NCI-H1048 (cell line): ENCODE measurements around the gene GM2A.
"Not testable (repeated sequence)": the region's sequence is repeated elsewhere in the genome, so short reads cannot be mapped to it uniquely, and the experiment has no call there.

Experiments used
- DNase-seq: peaks from one replicate; lab custom pipeline; 2025; lab: John Stamatoyannopoulos, UW

Gene GM2A

GRCh38 chr5:151253605-151253950 lies 593 bp downstream of the GM2A start:
- DNase-seq, result no peak

GRCh38 chr5:151254556-151254955 lies 1.6 kb downstream of the GM2A start:
- no peak for DNase-seq

- DNase-seq, result not testable (repeated sequence)
Observed at GRCh38 chr5:151254990-151255389, 2.0 kb downstream of the GM2A start.

- DNase-seq, result no peak
Observed at GRCh38 chr5:151255621-151256286, 2.8 kb downstream of the GM2A start.

GRCh38 chr5:151257731-151258181 lies 4.8 kb downstream of the GM2A start:
- no peak for DNase-seq

GRCh38 chr5:151258201-151258611 lies 5.2 kb downstream of the GM2A start:
- no peak for DNase-seq

- no peak for DNase-seq
Observed at GRCh38 chr5:151258816-151259215, 5.8 kb downstream of the GM2A start.

GRCh38 chr5:151259931-151260330 lies 6.9 kb downstream of the GM2A start:
- DNase-seq, result no peak

- no peak for DNase-seq
Observed at GRCh38 chr5:151262532-151262931, 9.5 kb downstream of the GM2A start.

GRCh38 chr5:151264113-151264512 lies 11.1 kb downstream of the GM2A start:
- no peak for DNase-seq

- DNase-seq, result no peak
Observed at GRCh38 chr5:151267491-151268260, 14.7 kb downstream of the GM2A start.

GRCh38 chr5:151270599-151270998 lies 17.6 kb downstream of the GM2A start:
- no peak for DNase-seq

- DNase-seq, result no peak
Observed at GRCh38 chr5:151271336-151271735, 18.4 kb downstream of the GM2A start.

GRCh38 chr5:151274666-151275065 lies 21.7 kb downstream of the GM2A start:
- DNase-seq, result no peak

- no peak for DNase-seq
Observed at GRCh38 chr5:151275803-151276202, 22.8 kb downstream of the GM2A start.

- no peak for DNase-seq
Observed at GRCh38 chr5:151278845-151279244, 25.9 kb downstream of the GM2A start.

- no peak for DNase-seq
Observed at GRCh38 chr5:151280443-151280842, 27.5 kb downstream of the GM2A start.

- DNase-seq, result no peak
Observed at GRCh38 chr5:151281001-151281639, 28.1 kb downstream of the GM2A start.

GRCh38 chr5:151283120-151283825 lies 30.3 kb downstream of the GM2A start:
- no peak for DNase-seq

- DNase-seq, result no peak
Observed at GRCh38 chr5:151284392-151284967, 31.5 kb downstream of the GM2A start.

- no peak for DNase-seq
Observed at GRCh38 chr5:151285683-151286082, 32.7 kb downstream of the GM2A start.

- no peak for DNase-seq
Observed at GRCh38 chr5:151286246-151286645, 33.3 kb downstream of the GM2A start.
